ENCODE data around the gene PRPF38B. TPM values are rescaled to one million over a fixed set of nuclear protein-coding genes. Genes with fewer than 3 reads are reported as not detected.
"Not testable (repeated sequence)": the region's sequence is repeated elsewhere in the genome, so short reads cannot be mapped to it uniquely, and the experiment has no call there.

The PRPF38B gene
- total RNA-seq, 4 donors from 2014 or later = 11.7 to 56.4 (median 39.2) TPM

DNA sequence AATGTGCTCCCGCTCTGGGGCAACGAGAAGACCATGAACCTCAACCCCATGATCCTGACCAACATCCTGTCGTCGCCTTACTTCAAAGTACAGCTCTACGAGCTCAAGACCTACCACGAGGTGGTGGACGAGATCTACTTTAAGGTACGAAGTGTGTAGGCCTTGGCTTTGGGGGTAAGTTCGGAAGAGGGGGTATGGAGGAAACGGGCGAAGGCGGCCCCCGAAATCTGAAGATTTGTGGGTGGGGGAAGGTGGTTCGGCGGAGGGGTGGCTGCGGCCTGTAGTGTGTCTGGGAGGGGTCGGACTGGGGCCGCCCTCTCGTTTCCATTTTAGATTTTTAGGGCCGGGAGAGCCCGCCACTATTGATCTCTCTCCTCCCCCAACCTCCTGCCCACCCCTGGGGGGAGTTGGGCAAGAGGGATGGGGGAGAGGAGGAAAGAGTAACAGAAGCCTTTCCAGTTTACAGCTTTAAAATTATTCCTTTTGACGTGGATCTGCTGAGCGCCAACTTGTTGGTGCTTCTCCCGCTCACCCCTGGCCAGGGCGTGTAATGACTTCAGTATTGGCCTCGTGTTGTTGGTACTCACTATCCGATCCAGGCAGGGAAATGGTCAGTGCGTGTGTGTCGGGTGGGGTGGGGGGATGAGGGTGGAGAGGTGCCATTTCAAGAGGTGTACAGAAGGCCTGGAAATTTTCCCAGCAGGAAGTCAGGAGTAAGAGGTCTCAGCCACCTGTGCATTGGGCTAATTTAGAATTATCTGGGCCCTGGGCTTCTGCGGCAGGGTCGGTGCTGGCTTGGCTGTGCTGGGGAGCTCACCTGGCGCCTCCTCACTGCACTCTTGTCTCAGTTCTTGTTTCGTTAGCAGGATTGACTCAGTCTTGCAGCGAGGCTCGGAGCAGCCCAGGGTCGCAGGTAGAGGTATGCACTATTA, 880 bp downstream of the PRPF38B start:
- WGBS, 2 donors (ENCODE audit: low coverage in 1 of 2) = 0% methylated on average over 10 to 36 of the region's 36 CpGs
- peaks cover 0 to 29% (median 10%) of the 10 kb centered on the region in 4 donors for H3K36me3 ChIP-seq
- in situ Hi-C loops (cut with MboI; ENCODE audit: low pct_ligation_motif_present in 1 of 4, low pct_unique_long_range_greater_than_20kb in 1 of 4, low sequenced_read_pairs in 3 of 4) (loop anchor here in 1 of 4 donors (10.0 kb wide), 1 partner anchor 52 kb away; the partner anchor contains the start of gene STXBP3), intact Hi-C loops (cut with DNase I; ENCODE audit: low total_unique reads) (no loop called here)
- H3K4me3 ChIP-seq = peak overlapping the region; percentile 67 to 83 (median 78)
- peaks cover 13 to 35% (median 19%) of the 10 kb centered on the region in 4 donors for H3K4me1 ChIP-seq
- peak; percentile 64 for DNase-seq
- H3K27me3 ChIP-seq = no peaks in the 10 kb centered on the region
- peak overlapping the region; percentile 97 to 99 (median 98) for H3K27ac ChIP-seq
- no peaks in the 10 kb centered on the region for H3K9me3 ChIP-seq
- no peak for TF ChIP-seq POLR2A (IDR thresholded peaks at IDR 0.05)
- TF ChIP-seq, protein P1, sequence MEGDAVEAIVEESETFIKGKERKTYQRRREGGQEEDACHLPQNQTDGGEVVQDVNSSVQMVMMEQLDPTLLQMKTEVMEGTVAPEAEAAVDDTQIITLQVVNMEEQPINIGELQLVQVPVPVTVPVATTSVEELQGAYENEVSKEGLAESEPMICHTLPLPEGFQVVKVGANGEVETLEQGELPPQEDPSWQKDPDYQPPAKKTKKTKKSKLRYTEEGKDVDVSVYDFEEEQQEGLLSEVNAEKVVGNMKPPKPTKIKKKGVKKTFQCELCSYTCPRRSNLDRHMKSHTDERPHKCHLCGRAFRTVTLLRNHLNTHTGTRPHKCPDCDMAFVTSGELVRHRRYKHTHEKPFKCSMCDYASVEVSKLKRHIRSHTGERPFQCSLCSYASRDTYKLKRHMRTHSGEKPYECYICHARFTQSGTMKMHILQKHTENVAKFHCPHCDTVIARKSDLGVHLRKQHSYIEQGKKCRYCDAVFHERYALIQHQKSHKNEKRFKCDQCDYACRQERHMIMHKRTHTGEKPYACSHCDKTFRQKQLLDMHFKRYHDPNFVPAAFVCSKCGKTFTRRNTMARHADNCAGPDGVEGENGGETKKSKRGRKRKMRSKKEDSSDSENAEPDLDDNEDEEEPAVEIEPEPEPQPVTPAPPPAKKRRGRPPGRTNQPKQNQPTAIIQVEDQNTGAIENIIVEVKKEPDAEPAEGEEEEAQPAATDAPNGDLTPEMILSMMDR (IDR thresholded peaks at IDR 0.05) = peak in 3 of 5 experiments; percentile 13 to 53 (median 18)

DNA sequence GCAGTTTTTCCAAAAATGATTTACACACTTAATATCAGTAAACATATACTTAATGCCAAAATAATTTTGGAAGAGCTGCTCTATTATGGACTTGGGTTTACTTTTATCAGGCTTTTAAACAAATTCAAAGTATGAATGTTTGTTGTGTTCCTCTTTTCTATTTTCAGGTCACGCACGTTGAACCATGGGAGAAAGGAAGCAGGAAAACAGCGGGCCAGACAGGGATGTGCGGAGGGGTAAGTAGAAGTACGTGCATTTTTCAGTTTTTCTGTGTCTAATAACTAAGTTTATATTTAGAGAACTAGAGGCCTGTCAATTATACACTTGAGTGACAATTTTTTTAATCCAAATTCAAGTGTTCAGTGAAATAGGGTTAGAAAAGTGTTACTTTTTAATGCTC, 3.4 kb downstream of the PRPF38B start:
- no peaks in the 10 kb centered on the region for H3K27me3 ChIP-seq
- peaks cover 13 to 35% (median 19%) of the 10 kb centered on the region in 4 donors for H3K4me1 ChIP-seq
- no peak for TF ChIP-seq EP300 (IDR thresholded peaks at IDR 0.05; ENCODE audit: low read depth)
- no peak for TF ChIP-seq POLR2A (IDR thresholded peaks at IDR 0.05)
- TF ChIP-seq, protein P1 (IDR thresholded peaks at IDR 0.05) = no peak
- no peak for TF ChIP-seq POLR2AphosphoS5 (IDR thresholded peaks at IDR 0.05)
- peaks cover 0 to 53% (median 22%) of the 10 kb centered on the region in 4 donors for H3K36me3 ChIP-seq
- peak overlapping the region in 1 of 4 donors; percentile 83 for H3K4me3 ChIP-seq
- H3K27ac ChIP-seq = peak overlapping the region in 1 of 4 donors; percentile 97
- no peaks in the 10 kb centered on the region for H3K9me3 ChIP-seq
- intact Hi-C loops (cut with DNase I; ENCODE audit: low total_unique reads) (no loop called here), in situ Hi-C loops (cut with MboI; ENCODE audit: low pct_ligation_motif_present in 1 of 4, low pct_unique_long_range_greater_than_20kb in 1 of 4, low sequenced_read_pairs in 3 of 4) (loop anchor here in 1 of 4 donors (10.0 kb wide), 1 partner anchor 49 kb away; the partner anchor contains the start of gene STXBP3)
- 70 to 76% methylated on average over 5 of the region's 5 CpGs for WGBS, 2 donors (ENCODE audit: low coverage in 1 of 2)
- no peak for DNase-seq

DNA sequence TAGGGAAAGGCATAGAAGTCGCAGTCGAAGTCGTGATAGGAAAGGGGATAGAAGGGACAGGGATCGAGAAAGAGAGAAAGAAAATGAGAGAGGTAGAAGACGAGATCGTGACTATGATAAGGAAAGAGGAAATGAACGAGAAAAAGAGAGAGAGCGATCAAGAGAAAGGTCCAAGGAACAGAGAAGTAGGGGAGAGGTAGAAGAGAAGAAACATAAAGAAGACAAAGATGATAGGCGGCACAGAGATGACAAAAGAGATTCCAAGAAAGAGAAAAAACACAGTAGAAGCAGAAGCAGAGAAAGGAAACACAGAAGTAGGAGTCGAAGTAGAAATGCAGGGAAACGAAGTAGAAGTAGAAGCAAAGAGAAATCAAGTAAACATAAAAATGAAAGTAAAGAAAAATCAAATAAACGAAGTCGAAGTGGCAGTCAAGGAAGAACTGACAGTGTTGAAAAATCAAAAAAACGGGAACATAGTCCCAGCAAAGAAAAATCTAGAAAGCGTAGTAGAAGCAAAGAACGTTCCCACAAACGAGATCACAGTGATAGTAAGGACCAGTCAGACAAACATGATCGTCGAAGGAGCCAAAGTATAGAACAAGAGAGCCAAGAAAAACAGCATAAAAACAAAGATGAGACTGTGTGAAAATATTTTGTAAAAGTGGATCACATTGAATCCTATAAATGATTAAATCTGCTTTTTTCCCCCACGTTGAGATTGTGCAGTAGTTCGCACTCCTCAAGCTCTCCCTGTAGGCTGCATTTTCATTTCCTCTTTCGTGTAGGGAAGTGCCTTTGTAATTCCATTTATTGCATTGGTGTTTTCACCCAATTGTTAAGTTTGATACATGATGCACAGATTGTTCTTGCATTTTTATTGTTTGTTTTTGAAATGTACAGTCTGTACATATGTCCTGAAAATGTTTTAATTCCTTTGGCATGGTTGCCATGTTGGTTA, 7.5 kb downstream of the PRPF38B start:
- DNase-seq = no peak
- Histone ChIP-seq H3K4me3 (no peak overlapping the region), H3K36me3 (peaks cover 0 to 69% (median 25%) of the 10 kb centered on the region in 4 donors), H3K27me3 (no peaks in the 10 kb centered on the region), H3K27ac (peak overlapping the region in 2 of 4 donors; percentile 10 to 34), H3K4me1 (peaks cover 2 to 22% (median 8%) of the 10 kb centered on the region in 4 donors), H3K9me3 (no peaks in the 10 kb centered on the region)
- in situ Hi-C loops (cut with MboI; ENCODE audit: low pct_ligation_motif_present in 1 of 4, low pct_unique_long_range_greater_than_20kb in 1 of 4, low sequenced_read_pairs in 3 of 4) (loop anchor here in 1 of 4 donors (10.0 kb wide), 1 partner anchor 45 kb away; the partner anchor contains the start of gene STXBP3), intact Hi-C loops (cut with DNase I; ENCODE audit: low total_unique reads) (no loop called here)
- TF ChIP-seq EP300 (IDR thresholded peaks at IDR 0.05; ENCODE audit: low read depth) = no peak
- no peak for TF ChIP-seq POLR2AphosphoS5 (IDR thresholded peaks at IDR 0.05)
- 85 to 88% methylated on average over 20 to 22 of the region's 22 CpGs for WGBS, 2 donors (ENCODE audit: low coverage in 1 of 2)

DNA sequence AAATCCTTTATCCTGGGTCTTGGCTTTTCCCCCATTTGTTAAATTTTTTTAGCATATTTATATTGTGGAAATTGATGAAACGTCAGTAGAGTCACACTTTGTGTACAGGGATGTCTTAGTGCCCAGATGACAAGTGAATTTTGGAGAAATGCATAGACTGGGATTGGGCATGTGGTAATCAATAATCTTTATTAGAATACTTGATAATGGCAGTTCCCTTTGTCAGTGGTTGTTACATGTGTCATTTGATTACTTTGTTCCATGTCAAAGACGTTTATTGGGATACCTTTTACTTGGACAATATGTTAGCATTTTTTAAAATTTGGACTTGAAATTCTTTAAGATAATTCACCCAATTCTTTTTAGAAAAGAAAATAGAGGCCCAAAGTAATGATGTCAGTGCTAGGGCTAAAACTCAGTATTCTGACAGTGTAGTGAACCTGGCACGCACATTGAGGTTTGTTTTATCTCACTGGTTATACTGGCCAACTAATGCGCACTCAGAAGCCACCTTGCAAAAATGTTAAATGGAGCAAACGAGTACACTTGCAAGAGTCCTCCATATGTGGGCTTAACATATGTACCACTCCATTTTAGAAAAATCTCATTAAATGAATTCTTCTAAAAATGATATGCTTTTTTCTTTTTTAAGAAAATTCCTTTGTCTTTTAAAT, 9.2 kb downstream of the PRPF38B start:
- in situ Hi-C loops (cut with MboI; ENCODE audit: low pct_ligation_motif_present in 1 of 4, low pct_unique_long_range_greater_than_20kb in 1 of 4, low sequenced_read_pairs in 3 of 4) (no loop called here), intact Hi-C loops (cut with DNase I; ENCODE audit: low total_unique reads) (no loop called here)
- TF ChIP-seq POLR2A (IDR thresholded peaks at IDR 0.05) (no peak), EP300 (IDR thresholded peaks at IDR 0.05; ENCODE audit: low read depth) (no peak), POLR2AphosphoS5 (IDR thresholded peaks at IDR 0.05) (no peak)
- TF ChIP-seq, protein P1 (IDR thresholded peaks at IDR 0.05) = no peak
- 75 to 85% methylated on average over 5 of the region's 5 CpGs for WGBS, 2 donors (ENCODE audit: low coverage in 1 of 2)
- Histone ChIP-seq H3K4me1 (peaks cover 0 to 15% (median 2%) of the 10 kb centered on the region in 4 donors), H3K27ac (no peak overlapping the region), H3K4me3 (no peak overlapping the region), H3K9me3 (no peaks in the 10 kb centered on the region), H3K36me3 (peaks cover 0 to 57% (median 22%) of the 10 kb centered on the region in 4 donors), H3K27me3 (no peaks in the 10 kb centered on the region)
- DNase-seq = no peak

DNA sequence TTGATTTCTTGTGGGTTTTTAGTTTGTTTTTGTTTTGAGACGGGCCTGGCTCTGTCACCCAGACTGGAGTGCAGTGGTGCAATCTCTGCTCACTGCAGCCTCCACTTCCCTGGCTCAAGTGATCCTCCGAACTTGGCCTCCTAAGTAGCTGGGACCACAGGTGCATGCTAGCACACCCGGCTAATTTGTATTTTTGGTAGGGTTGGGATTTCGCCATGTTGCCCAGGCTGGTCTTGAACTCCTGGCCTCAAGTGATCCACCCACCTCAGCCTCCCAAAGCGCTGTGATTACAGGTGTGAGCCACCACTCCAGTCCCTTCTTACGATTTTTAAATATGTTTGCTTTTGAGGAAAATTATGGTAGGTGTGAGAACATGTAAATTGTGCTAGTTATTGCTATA, 10.0 kb downstream of the PRPF38B start:
- Histone ChIP-seq H3K4me1 (peaks cover 0 to 12% (median 2%) of the 10 kb centered on the region in 4 donors), H3K36me3 (peaks cover 0 to 49% (median 19%) of the 10 kb centered on the region in 4 donors)
- intact Hi-C loops (cut with DNase I; ENCODE audit: low total_unique reads); H3K27me3 ChIP-seq; in situ Hi-C loops (cut with MboI; ENCODE audit: low pct_ligation_motif_present in 1 of 4, low pct_unique_long_range_greater_than_20kb in 1 of 4, low sequenced_read_pairs in 3 of 4); DNase-seq; H3K4me3 ChIP-seq; H3K9me3 ChIP-seq; H3K27ac ChIP-seq: not testable (repeated sequence)
- WGBS, 2 donors (ENCODE audit: low coverage in 1 of 2) = 90 to 94% methylated on average over 4 to 6 of the region's 6 CpGs

Measured in transverse colon (tissue), 4 donors.